NCI-H128 (cell line): Measurements from ENCODE around the gene ZNF467.

Experiments
- DNase-seq: peaks from one replicate; lab custom pipeline; 2025; ENCODE audit not compliant: unreplicated experiment; lab: John Stamatoyannopoulos, UW

Gene ZNF467

GRCh38 chr7:149809215-149809614 lies 35.8 kb upstream of the ZNF467 start:
- no peak for DNase-seq

- no peak for DNase-seq
These were observed 34.9 kb upstream of the ZNF467 start for GRCh38 chr7:149808311-149808710.

GRCh38 chr7:149806726-149807125 lies 33.3 kb upstream of the ZNF467 start:
- no peak for DNase-seq

GRCh38 chr7:149804106-149804505 lies 30.7 kb upstream of the ZNF467 start:
- no peak for DNase-seq

- DNase-seq, result no peak
These were observed 30.2 kb upstream of the ZNF467 start for GRCh38 chr7:149803551-149804074.

GRCh38 chr7:149802966-149803365 lies 29.6 kb upstream of the ZNF467 start:
- DNase-seq, result no peak

- DNase-seq, result no peak
These were observed 28.4 kb upstream of the ZNF467 start for GRCh38 chr7:149801816-149802215.

- DNase-seq, result no peak
These were observed 27.7 kb upstream of the ZNF467 start for GRCh38 chr7:149801002-149801566.

GRCh38 chr7:149800169-149800555 lies 26.8 kb upstream of the ZNF467 start:
- no peak for DNase-seq

GRCh38 chr7:149799397-149800168 lies 26.2 kb upstream of the ZNF467 start:
- no peak for DNase-seq

GRCh38 chr7:149797771-149798170 lies 24.4 kb upstream of the ZNF467 start:
- no peak for DNase-seq

- no peak for DNase-seq
These were observed 23.0 kb upstream of the ZNF467 start for GRCh38 chr7:149796287-149796860.

- DNase-seq, result no peak
These were observed 21.7 kb upstream of the ZNF467 start for GRCh38 chr7:149795126-149795525.

GRCh38 chr7:149794661-149795060 lies 21.3 kb upstream of the ZNF467 start:
- DNase-seq, result no peak

GRCh38 chr7:149793261-149793660 lies 19.9 kb upstream of the ZNF467 start:
- DNase-seq, result no peak

- no peak for DNase-seq
These were observed 18.8 kb upstream of the ZNF467 start for GRCh38 chr7:149792220-149792595.

GRCh38 chr7:149791411-149792219 lies 18.2 kb upstream of the ZNF467 start:
- no peak for DNase-seq

GRCh38 chr7:149790754-149791360 lies 17.5 kb upstream of the ZNF467 start:
- no peak for DNase-seq

- no peak for DNase-seq
These were observed 16.8 kb upstream of the ZNF467 start for GRCh38 chr7:149790146-149790548.

- DNase-seq, result no peak
These were observed 15.7 kb upstream of the ZNF467 start for GRCh38 chr7:149789101-149789500.

- no peak for DNase-seq
These were observed 15.0 kb upstream of the ZNF467 start for GRCh38 chr7:149788300-149788851.
